Endothelial cell of umbilical vein (primary cell): ENCODE measurements around the gene SMURF2. TPM values are rescaled to one million over a fixed set of nuclear protein-coding genes. Genes with fewer than 3 reads are reported as not detected.
A peak's percentile ranks its signal among the peaks of the same experiment; 100 is the strongest.
"Not testable (repeated sequence)": the region's sequence is repeated elsewhere in the genome, so short reads cannot be mapped to it uniquely, and the experiment has no call there.

ENCODE experiments used
- BruUV-seq: library from RNA; stranded (reverse); fragments of 400-500 nt; replicated peaks from 2 replicates; lab custom pipeline; 2021; lab: Mats Ljungman, UMichigan
- CTCF ChIA-PET: fragments of 300-600, 350-600 bp; sonication (Branson Sonifier 250); formaldehyde crosslinking; loops from one replicate; lab custom pipeline; 2021; ENCODE audit warnings: antibody characterized with exemption, inconsistent platforms; lab: Charles Lee
- POLR2A ChIA-PET: fragments of 300-600, 350-600 bp; sonication (Branson Sonifier 250); formaldehyde crosslinking; loops from one replicate; lab custom pipeline; 2021; ENCODE audit warnings: antibody characterized with exemption, inconsistent platforms; lab: Charles Lee
- DNase-seq: peaks from one replicate; pipeline ENCODE4 v3.0.0-alpha.2; 2011; ENCODE audit warnings: low read depth, low spot score
- FAIRE-seq: peaks from 2 replicates; lab custom pipeline; 2011; peaks lifted over from hg19 to GRCh38; lab: Jason Lieb, UNC
- H2AFZ ChIP-seq: 2 replicates; pipeline ENCODE4 v1.6.0; 2012; ENCODE audit warnings: low read depth, low read length, control low read depth, inconsistent platforms
- H3K27ac ChIP-seq: 2 replicates; pipeline ENCODE4 v1.5.1; 2011; ENCODE audit warnings: low read depth, mild to moderate bottlenecking, control low read depth, low read length, moderate library complexity; ENCODE audit not compliant: insufficient read depth
- H3K27me3 ChIP-seq, 2 experiments: 2 replicates each; pipeline versions ENCODE4 v1.6.0 to v1.6.1; 2011; ENCODE audit warnings: low read length in 2 of 2, mixed read lengths in 1 of 2; ENCODE audit not compliant: control insufficient read depth in 2 of 2, insufficient read depth in 2 of 2
- H3K36me3 ChIP-seq, 2 experiments: 2 replicates in 1 of 2; 3 replicates in 1 of 2; pipeline ENCODE4 v1.5.1; 2011; ENCODE audit warnings: low read length in 2 of 2, mild to moderate bottlenecking in 1 of 2, moderate library complexity in 1 of 2; ENCODE audit not compliant: control insufficient read depth in 2 of 2, insufficient read depth in 2 of 2; ENCODE audit errors: extremely low read depth in 1 of 2
- H3K4me1 ChIP-seq: 3 replicates; pipeline ENCODE4 v1.5.1; 2011; ENCODE audit warnings: mild to moderate bottlenecking, low read length; ENCODE audit not compliant: control insufficient read depth, insufficient read depth; ENCODE audit errors: extremely low read depth
- H3K4me2 ChIP-seq: 2 replicates; pipeline ENCODE4 v1.6.1; 2011; ENCODE audit warnings: low read length, control low read depth, mixed read lengths; ENCODE audit not compliant: insufficient read depth
- H3K4me3 ChIP-seq, 3 experiments: fragments of 200-600 bp in 1 of 3; sonication (generic), shearing (Covaris generic) in 1 of 3; replicated peaks in 1 of 3; 2 replicates each; pipeline ENCODE4 v1.5.1; 2011 to 2016; ENCODE audit warnings: control low read depth in 3 of 3, low read length in 3 of 3, mild to moderate bottlenecking in 2 of 3, inconsistent platforms in 1 of 3, low read depth in 1 of 3, moderate library complexity in 1 of 3; ENCODE audit not compliant: insufficient read depth in 1 of 3
- H3K79me2 ChIP-seq: 2 replicates; pipeline ENCODE4 v1.6.0; 2012; ENCODE audit warnings: low read length, inconsistent platforms; ENCODE audit not compliant: control insufficient read depth, insufficient read depth
- H3K9ac ChIP-seq: replicated peaks from 2 replicates; pipeline ENCODE3; 2011; ENCODE audit warnings: low read length, control low read depth; ENCODE audit not compliant: insufficient read depth; ENCODE audit errors: extremely low read depth
- H3K9me1 ChIP-seq: replicated peaks from 3 replicates; pipeline ENCODE4 v1.6.0; 2011; ENCODE audit warnings: mild to moderate bottlenecking, low read length; ENCODE audit not compliant: control insufficient read depth, insufficient read depth; ENCODE audit errors: extremely low read depth
- H3K9me3 ChIP-seq: replicated peaks from 2 replicates; pipeline ENCODE4 v1.5.1; 2012; ENCODE audit warnings: low read length, inconsistent platforms; ENCODE audit not compliant: control insufficient read depth, insufficient read depth
- H4K20me1 ChIP-seq: replicated peaks from 2 replicates; pipeline ENCODE3; 2011; ENCODE audit warnings: mild to moderate bottlenecking, low read length; ENCODE audit not compliant: control insufficient read depth, insufficient read depth; ENCODE audit errors: extremely low read depth
- FOS ChIP-seq: IDR thresholded peaks from 2 replicates; pipeline ENCODE4 v1.6.1; 2011; ENCODE audit warnings: mild to moderate bottlenecking, low read length, moderate library complexity, borderline replicate concordance; ENCODE audit not compliant: insufficient read depth
- dilution Hi-C: fragments of 300-500 bp; cut with MboI; formaldehyde crosslinking; loops from one replicate; pipeline ENCODE4 v1.15.0; 2019; ENCODE audit warnings: low sequenced_read_pairs; ENCODE audit not compliant: extremely low pct_ligation_motif_present
- intact Hi-C: fragments of 100-400 bp; cut with micrococcal nuclease; formaldehyde crosslinking; loops from one replicate; pipeline ENCODE4 v1.10.0; 2022
- polyA plus RNA-seq, 4 experiments: library from polyadenylated mRNA; depleted of rRNA in 3 of 4; stranded (reverse) in 3 of 4; unstranded in 1 of 4; fragments of >200 nt; gene quantifications; 2 replicates each; pipeline versions ENCODE4 v1.2.1 to v1.2.3, GENCODE V29; 2011 to 2012; ENCODE audit warnings: missing spikeins in 1 of 4
- total RNA-seq: library from RNA; stranded (reverse); gene quantifications from 2 replicates; pipeline ENCODE4 v1.2.3, GENCODE V29; 2021

The SMURF2 gene
- total and polyA plus RNA-seq, 2 donors (not counting 3 experiments of a cell fraction or from before 2014, with no cell fraction given): 32.9 to 105 TPM

- dilution Hi-C loops, CTCF ChIA-PET, intact Hi-C loops, H3K9ac ChIP-seq, H3K9me1 ChIP-seq, H4K20me1 ChIP-seq, H3K4me2 ChIP-seq, DNase-seq, H3K4me3 ChIP-seq, BruUV-seq, H3K9me3 ChIP-seq, H3K36me3 ChIP-seq, H3K27me3 ChIP-seq: not testable (repeated sequence)
- POLR2A ChIA-PET: interaction anchor here (0.6 kb wide), 1 partner anchor 9 kb away, joined by 10 read pairs; no protein-coding TSS in a partner anchor
- Histone ChIP-seq H3K4me1 (peaks cover 26% of the 10 kb centered on the region), H2AFZ (peak overlapping the region; percentile 46), H3K79me2 (peaks cover 36% of the 10 kb centered on the region), H3K27ac (peak overlapping the region; percentile 35)
- peak; percentile 55 for TF ChIP-seq FOS
- FAIRE-seq: peak; percentile 61
Measured at GRCh38 chr17:64664299-64664981, 2.3 kb upstream of the SMURF2 start.

- H3K27ac ChIP-seq, H4K20me1 ChIP-seq, H3K9me1 ChIP-seq, H3K4me3 ChIP-seq, dilution Hi-C loops, H3K27me3 ChIP-seq, H2AFZ ChIP-seq, FAIRE-seq, H3K9me3 ChIP-seq, H3K9ac ChIP-seq, DNase-seq, BruUV-seq, CTCF ChIA-PET, H3K36me3 ChIP-seq, H3K4me2 ChIP-seq: not testable (repeated sequence)
- H3K79me2 ChIP-seq: peaks cover 41% of the 10 kb centered on the region
- intact Hi-C loops: loop anchor here (2.0 kb wide), 1 partner anchor 19 kb away; no protein-coding TSS in a partner anchor
- H3K4me1 ChIP-seq: peaks cover 26% of the 10 kb centered on the region
- POLR2A ChIA-PET: interaction anchor here (0.6 kb wide), 1 partner anchor 9 kb away, joined by 10 read pairs; no protein-coding TSS in a partner anchor
Measured at GRCh38 chr17:64663836-64664235, 1.7 kb upstream of the SMURF2 start.
